NT2/D1 (cell line): Measurements from ENCODE around the gene TMEM198.

Experiments
- SUZ12 ChIP-seq: IDR thresholded peaks from 2 replicates; pipeline ENCODE4 v1.6.1; 2011; ENCODE audit not compliant: insufficient read length, insufficient read depth; ENCODE audit errors: extremely low read depth
- YY1 ChIP-seq: IDR thresholded peaks from 2 replicates; pipeline ENCODE4 v1.6.1; 2011; ENCODE audit not compliant: insufficient read length, insufficient read depth
- ZNF274 ChIP-seq: IDR thresholded peaks from 2 replicates; pipeline ENCODE4 v1.6.1; 2011; ENCODE audit warnings: mild to moderate bottlenecking, low read depth, low read length

GRCh38 chr2:219596954-219597551 is 53.2 kb downstream of the TMEM198 start:
- TF ChIP-seq ZNF274 (no peak), SUZ12 (no peak), YY1 (no peak)
